C4-2B (cell line): ENCODE data around the gene APOL3.

Experiments used
- CTCF ChIP-seq: fragments of 450-650 bp; conservative IDR thresholded peaks from 2 replicates; pipeline ENCODE4 v1.5.1; 2017; ENCODE audit warnings: mild to moderate bottlenecking
- ZFX ChIP-seq: fragments of 450-650 bp; IDR thresholded peaks from 2 replicates; pipeline ENCODE4 v1.6.1; 2017

GRCh38 chr22:36144886-36145541 is 15.5 kb downstream of the APOL3 start:
- TF ChIP-seq CTCF = peak; percentile 84
- TF ChIP-seq ZFX = no peak
